ENCODE results near the gene NID1. TPM values are rescaled to one million over a fixed set of nuclear protein-coding genes. Genes with fewer than 3 reads are reported as not detected.

NID1 gene
- total and polyA plus RNA-seq, 2 experiments from 2014 or later: 32.1 to 54.3 TPM

GRCh38 chr1:236002572-236002971 lies 62.3 kb downstream of the NID1 start:
- H3K27ac ChIP-seq: no peak overlapping the region
- no peak for TF ChIP-seq CTCF (IDR thresholded peaks at IDR 0.05; ENCODE audit: low read depth, low read length)
- H3K4me3 ChIP-seq: no peak overlapping the region
- no peaks in the 10 kb centered on the region for H3K27me3 ChIP-seq
- no peaks in the 10 kb centered on the region for H3K36me3 ChIP-seq
- no peaks in the 10 kb centered on the region for H3K4me1 ChIP-seq (ENCODE audit: low read depth)
- no peaks in the 10 kb centered on the region for H3K9me3 ChIP-seq (ENCODE audit: low read depth)
- no peak for DNase-seq (ENCODE audit: low read depth in 1 of 2, low spot score in 1 of 2)

- no peaks in the 10 kb centered on the region for H3K4me1 ChIP-seq (ENCODE audit: low read depth)
- no peak for TF ChIP-seq CTCF (IDR thresholded peaks at IDR 0.05; ENCODE audit: low read depth, low read length)
- H3K4me3 ChIP-seq: no peak overlapping the region
- no peak for DNase-seq (ENCODE audit: low read depth in 1 of 2, low spot score in 1 of 2)
- H3K36me3 ChIP-seq: no peaks in the 10 kb centered on the region
- no peaks in the 10 kb centered on the region for H3K27me3 ChIP-seq
- H3K9me3 ChIP-seq (ENCODE audit: low read depth): no peaks in the 10 kb centered on the region
- no peak overlapping the region for H3K27ac ChIP-seq
These were observed 62.9 kb downstream of the NID1 start for GRCh38 chr1:236002025-236002390.

GRCh38 chr1:236000781-236001180 lies 64.1 kb downstream of the NID1 start:
- DNase-seq (ENCODE audit: low read depth in 1 of 2, low spot score in 1 of 2): no peak
- Histone ChIP-seq H3K4me3 (no peak overlapping the region), H3K9me3 (ENCODE audit: low read depth) (no peaks in the 10 kb centered on the region), H3K27me3 (no peaks in the 10 kb centered on the region), H3K36me3 (no peaks in the 10 kb centered on the region), H3K27ac (no peak overlapping the region), H3K4me1 (ENCODE audit: low read depth) (no peaks in the 10 kb centered on the region)
- TF ChIP-seq CTCF (IDR thresholded peaks at IDR 0.05; ENCODE audit: low read depth, low read length): no peak

- H3K4me1 ChIP-seq (ENCODE audit: low read depth): no peaks in the 10 kb centered on the region
- no peaks in the 10 kb centered on the region for H3K36me3 ChIP-seq
- H3K9me3 ChIP-seq (ENCODE audit: low read depth): no peaks in the 10 kb centered on the region
- peak in 1 of 2 donors; percentile 89 for DNase-seq (ENCODE audit: low read depth in 1 of 2, low spot score in 1 of 2)
- H3K4me3 ChIP-seq: no peak overlapping the region
- no peak for TF ChIP-seq CTCF (IDR thresholded peaks at IDR 0.05; ENCODE audit: low read depth, low read length)
- H3K27me3 ChIP-seq: no peaks in the 10 kb centered on the region
- no peak overlapping the region for H3K27ac ChIP-seq
These were observed 65.5 kb downstream of the NID1 start for GRCh38 chr1:235999259-235999925.

GRCh38 chr1:235998812-235999211 lies 66.1 kb downstream of the NID1 start:
- H3K27ac ChIP-seq: no peak overlapping the region
- no peaks in the 10 kb centered on the region for H3K36me3 ChIP-seq
- TF ChIP-seq CTCF (IDR thresholded peaks at IDR 0.05; ENCODE audit: low read depth, low read length): no peak
- H3K27me3 ChIP-seq: no peaks in the 10 kb centered on the region
- DNase-seq (ENCODE audit: low read depth in 1 of 2, low spot score in 1 of 2): no peak
- no peaks in the 10 kb centered on the region for H3K9me3 ChIP-seq (ENCODE audit: low read depth)
- no peaks in the 10 kb centered on the region for H3K4me1 ChIP-seq (ENCODE audit: low read depth)
- H3K4me3 ChIP-seq: no peak overlapping the region

Measured in cardiac muscle cell (in vitro differentiated cells and primary cell).